OCI-LY7 (cell line): ENCODE measurements around the gene PHKB. TPM values are rescaled to one million over a fixed set of nuclear protein-coding genes. Genes with fewer than 3 reads are reported as not detected.

Experiments
- BruUV-seq: library from RNA; stranded (reverse); fragments of 400-500 nt; replicated peaks from 2 replicates; lab custom pipeline; 2021; lab: Mats Ljungman, UMichigan
- CTCF ChIA-PET: fragments of 300-600 bp; sonication (Branson Sonifier 250); formaldehyde crosslinking; loops from one replicate; lab custom pipeline; 2022; ENCODE audit warnings: antibody characterized with exemption; ENCODE audit not compliant: unreplicated experiment; lab: Charles Lee
- POLR2A ChIA-PET: fragments of 300-600 bp; sonication (Branson Sonifier 250); formaldehyde crosslinking; loops from one replicate; lab custom pipeline; 2022; ENCODE audit warnings: antibody characterized with exemption; lab: Charles Lee
- DNase-seq: peaks from one replicate; pipeline ENCODE4 v3.0.0-alpha.2; 2015; ENCODE audit warnings: low spot score
- H2AFZ ChIP-seq: fragments of 200-600 bp; sonication (generic), shearing (Covaris generic); 2 replicates; pipeline ENCODE4 v1.6.1; 2014; ENCODE audit warnings: mild to moderate bottlenecking, antibody characterized with exemption, low read length, moderate library complexity
- H3K27ac ChIP-seq: fragments of 200-600 bp; sonication (generic); 2 replicates; pipeline ENCODE4 v1.5.1; 2014; ENCODE audit warnings: mixed run types, low read depth, mild to moderate bottlenecking, moderate library complexity, low read length, inconsistent platforms; ENCODE audit not compliant: poor library complexity, severe bottlenecking
- H3K36me3 ChIP-seq: fragments of 200-600 bp; sonication (generic); 2 replicates; pipeline ENCODE4 v1.6.1; 2014; ENCODE audit warnings: mild to moderate bottlenecking, antibody characterized with exemption, low read length, moderate library complexity, mixed read lengths; ENCODE audit not compliant: insufficient read depth
- H3K4me1 ChIP-seq: fragments of 200-600 bp; sonication (generic); 2 replicates; pipeline ENCODE4 v1.5.1; 2014; ENCODE audit warnings: mild to moderate bottlenecking, low read length; ENCODE audit not compliant: insufficient read depth, poor library complexity, severe bottlenecking
- H3K4me2 ChIP-seq: fragments of 200-600 bp; sonication (generic); 2 replicates; pipeline ENCODE4 v1.6.1; 2014; ENCODE audit warnings: mild to moderate bottlenecking, low read length
- H3K4me3 ChIP-seq: fragments of 200-600 bp; sonication (generic); 2 replicates; pipeline ENCODE4 v1.5.1; 2014; ENCODE audit warnings: mild to moderate bottlenecking, low read depth, low read length; ENCODE audit not compliant: poor library complexity, severe bottlenecking
- H3K79me2 ChIP-seq: fragments of 200-600 bp; sonication (generic); 2 replicates; pipeline ENCODE4 v1.6.1; 2016; ENCODE audit warnings: low read depth, mild to moderate bottlenecking, low read length, moderate library complexity, mixed read lengths; ENCODE audit not compliant: insufficient read depth
- H3K9me2 ChIP-seq: fragments of 200-600 bp; sonication (generic); 2 replicates; pipeline ENCODE4 v1.6.1; 2016; ENCODE audit warnings: mild to moderate bottlenecking, low read length, mixed read lengths; ENCODE audit not compliant: insufficient read depth
- H3K9me3 ChIP-seq: fragments of 200-600 bp; sonication (generic); 2 replicates; pipeline ENCODE4 v1.6.1; 2014; ENCODE audit warnings: mild to moderate bottlenecking, mixed run types, low read length, mixed read lengths
- H4K20me1 ChIP-seq: fragments of 200-600 bp; sonication (generic); 2 replicates; pipeline ENCODE4 v1.6.1; 2014; ENCODE audit warnings: mild to moderate bottlenecking, antibody characterized with exemption, low read length, moderate library complexity, mixed read lengths; ENCODE audit not compliant: insufficient read depth
- EZH2phosphoT487 ChIP-seq: fragments of 200-600 bp; sonication (generic); IDR thresholded peaks from 2 replicates; pipeline ENCODE4 v1.6.1; 2018; ENCODE audit warnings: low read depth, borderline replicate concordance, mild to moderate bottlenecking, mixed run types, antibody characterized with exemption, low read length, moderate library complexity, mixed read lengths
- intact Hi-C: fragments of 100-400 bp; cut with micrococcal nuclease; formaldehyde crosslinking; loops from one replicate; pipeline ENCODE4 v1.10.0; 2022; ENCODE audit not compliant: unreplicated experiment
- total RNA-seq, 2 experiments: library from RNA; depleted of rRNA in 1 of 2; stranded (reverse); fragments of >200 nt in 1 of 2; shearing (Covaris generic) in 1 of 2; gene quantifications; 2 replicates each; pipeline ENCODE4 v1.2.3, GENCODE V29; 2014 to 2022
- TF ChIP-seq, protein P1 (sequence below): fragments of 200-600 bp; sonication (generic); conservative IDR thresholded peaks from 2 replicates; pipeline ENCODE4 v1.5.1; 2014; ENCODE audit warnings: mild to moderate bottlenecking, antibody characterized with exemption, low read length, moderate library complexity, mixed read lengths

PHKB gene
- total RNA-seq, 2 experiments from 2014 or later = 56.9 to 93.1 TPM

DNA sequence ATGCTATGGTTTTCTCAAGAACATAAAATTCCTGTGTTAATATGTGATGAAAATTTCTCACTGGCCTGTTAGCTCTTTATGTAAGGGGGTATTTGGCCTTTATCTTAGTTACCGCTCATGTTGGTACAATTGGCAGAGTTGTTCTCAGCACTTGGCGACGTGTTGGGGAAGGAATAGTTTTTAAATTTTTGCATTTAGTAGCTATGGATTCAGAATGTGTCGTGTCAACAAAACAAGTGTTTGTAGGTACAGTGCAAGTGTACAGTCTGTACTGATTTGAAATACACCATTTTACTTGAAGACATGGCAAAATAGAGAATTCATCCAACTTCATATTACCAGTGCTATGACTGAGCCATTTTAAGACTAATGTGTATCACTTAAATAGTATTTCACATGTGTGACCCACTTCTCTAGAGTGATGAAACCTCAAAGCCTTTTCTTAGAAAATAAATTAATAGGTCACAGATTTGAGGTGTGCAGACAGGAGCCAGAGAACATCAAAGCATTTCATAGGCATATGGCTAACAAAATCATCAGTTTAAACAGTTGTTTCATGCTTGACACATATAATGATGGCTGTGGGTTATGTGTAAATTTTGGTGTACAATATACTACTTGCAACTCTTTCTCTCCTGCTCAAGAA is 150.8 kb downstream of the PHKB start:
- H3K9me2 ChIP-seq = no peaks in the 10 kb centered on the region
- BruUV-seq = no TSS peak
- no peaks in the 10 kb centered on the region for H3K4me1 ChIP-seq
- no peak for TF ChIP-seq EZH2phosphoT487
- TF ChIP-seq, protein P1, sequence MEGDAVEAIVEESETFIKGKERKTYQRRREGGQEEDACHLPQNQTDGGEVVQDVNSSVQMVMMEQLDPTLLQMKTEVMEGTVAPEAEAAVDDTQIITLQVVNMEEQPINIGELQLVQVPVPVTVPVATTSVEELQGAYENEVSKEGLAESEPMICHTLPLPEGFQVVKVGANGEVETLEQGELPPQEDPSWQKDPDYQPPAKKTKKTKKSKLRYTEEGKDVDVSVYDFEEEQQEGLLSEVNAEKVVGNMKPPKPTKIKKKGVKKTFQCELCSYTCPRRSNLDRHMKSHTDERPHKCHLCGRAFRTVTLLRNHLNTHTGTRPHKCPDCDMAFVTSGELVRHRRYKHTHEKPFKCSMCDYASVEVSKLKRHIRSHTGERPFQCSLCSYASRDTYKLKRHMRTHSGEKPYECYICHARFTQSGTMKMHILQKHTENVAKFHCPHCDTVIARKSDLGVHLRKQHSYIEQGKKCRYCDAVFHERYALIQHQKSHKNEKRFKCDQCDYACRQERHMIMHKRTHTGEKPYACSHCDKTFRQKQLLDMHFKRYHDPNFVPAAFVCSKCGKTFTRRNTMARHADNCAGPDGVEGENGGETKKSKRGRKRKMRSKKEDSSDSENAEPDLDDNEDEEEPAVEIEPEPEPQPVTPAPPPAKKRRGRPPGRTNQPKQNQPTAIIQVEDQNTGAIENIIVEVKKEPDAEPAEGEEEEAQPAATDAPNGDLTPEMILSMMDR = no peak
- H3K4me2 ChIP-seq = no peak overlapping the region
- intact Hi-C loops = no loop called here
- no peaks in the 10 kb centered on the region for H3K9me3 ChIP-seq
- ChIA-PET CTCF (no interaction called here), POLR2A (interaction anchor here (0.5 to 0.6 kb wide), 2 partner anchors 969 to 1074 kb away, joined by 3 to 5 read pairs; no protein-coding TSS in a partner anchor)
- H3K36me3 ChIP-seq = peaks cover 27% of the 10 kb centered on the region
- no peaks in the 10 kb centered on the region for H3K79me2 ChIP-seq
- no peak overlapping the region for H2AFZ ChIP-seq
- no peak for DNase-seq
- no peaks in the 10 kb centered on the region for H4K20me1 ChIP-seq
- H3K4me3 ChIP-seq = no peak overlapping the region
- H3K27ac ChIP-seq = no peak overlapping the region

DNA sequence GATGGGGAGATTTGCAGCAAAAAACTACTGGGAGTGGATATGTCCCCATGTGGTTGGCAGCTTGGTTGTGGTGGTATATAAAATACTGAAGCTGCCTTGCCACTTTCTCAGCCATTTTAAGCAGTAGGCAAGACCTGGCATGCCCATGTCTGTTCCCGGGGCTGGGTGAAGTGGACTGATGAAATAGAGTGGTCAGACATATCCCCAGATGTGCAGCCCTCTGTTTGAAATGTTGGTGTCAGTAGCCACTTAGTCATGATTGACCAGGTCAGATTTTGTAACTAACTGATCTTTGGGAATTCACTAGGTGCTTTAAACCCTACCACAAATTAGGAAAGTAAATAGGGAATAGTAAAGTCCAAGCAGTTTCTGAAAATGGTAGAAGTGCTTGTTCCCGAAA is 151.6 kb downstream of the PHKB start:
- Histone ChIP-seq H3K9me2 (no peaks in the 10 kb centered on the region), H3K4me3 (no peak overlapping the region), H4K20me1 (no peaks in the 10 kb centered on the region), H2AFZ (no peak overlapping the region), H3K79me2 (no peaks in the 10 kb centered on the region), H3K9me3 (no peaks in the 10 kb centered on the region), H3K4me1 (no peaks in the 10 kb centered on the region), H3K4me2 (no peak overlapping the region), H3K27ac (no peak overlapping the region), H3K36me3 (peaks cover 27% of the 10 kb centered on the region)
- BruUV-seq = no TSS peak
- intact Hi-C loops = no loop called here
- DNase-seq = no peak
- ChIA-PET CTCF (no interaction called here), POLR2A (no interaction called here)
- TF ChIP-seq, protein P1 = no peak
- TF ChIP-seq EZH2phosphoT487 = no peak

DNA sequence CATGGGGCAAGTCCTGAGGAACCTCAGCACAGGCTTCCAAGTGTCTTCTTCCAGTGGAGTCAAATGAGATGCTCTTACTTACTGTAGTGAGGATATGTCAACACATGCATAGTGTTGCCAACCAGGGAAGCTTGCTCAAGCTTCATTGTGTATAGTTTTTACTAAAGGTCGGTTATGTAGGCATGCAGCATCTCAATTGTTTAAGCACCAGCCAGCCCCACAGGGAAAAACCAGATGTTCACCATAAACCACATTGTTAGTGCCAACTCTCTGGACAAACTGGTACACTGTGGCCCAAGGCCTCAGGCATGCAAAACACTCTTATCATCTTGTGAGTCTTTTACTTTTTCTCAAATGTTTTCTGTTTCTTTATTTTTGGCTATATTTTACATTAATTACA is 152.1 kb downstream of the PHKB start:
- no peak for TF ChIP-seq EZH2phosphoT487
- TF ChIP-seq, protein P1 = no peak
- no peaks in the 10 kb centered on the region for H3K4me1 ChIP-seq
- H3K4me2 ChIP-seq = no peak overlapping the region
- intact Hi-C loops = no loop called here
- H3K36me3 ChIP-seq = peaks cover 27% of the 10 kb centered on the region
- no peaks in the 10 kb centered on the region for H3K79me2 ChIP-seq
- POLR2A ChIA-PET = interaction anchor here (0.5 kb wide), 1 partner anchor 641 kb away, joined by 3 read pairs; no protein-coding TSS in a partner anchor
- no peaks in the 10 kb centered on the region for H3K9me3 ChIP-seq
- H3K4me3 ChIP-seq = no peak overlapping the region
- no peaks in the 10 kb centered on the region for H4K20me1 ChIP-seq
- H3K9me2 ChIP-seq = no peaks in the 10 kb centered on the region
- CTCF ChIA-PET = no interaction called here
- no TSS peak for BruUV-seq
- H3K27ac ChIP-seq = no peak overlapping the region
- H2AFZ ChIP-seq = no peak overlapping the region
- DNase-seq = no peak
